RKO (cell line): ENCODE data around the gene FAM241B.

Source experiments
- DNase-seq: peaks from one replicate; pipeline ENCODE4 v3.0.0-alpha.2; 2016; ENCODE audit warnings: low spot score

FAM241B gene

DNA sequence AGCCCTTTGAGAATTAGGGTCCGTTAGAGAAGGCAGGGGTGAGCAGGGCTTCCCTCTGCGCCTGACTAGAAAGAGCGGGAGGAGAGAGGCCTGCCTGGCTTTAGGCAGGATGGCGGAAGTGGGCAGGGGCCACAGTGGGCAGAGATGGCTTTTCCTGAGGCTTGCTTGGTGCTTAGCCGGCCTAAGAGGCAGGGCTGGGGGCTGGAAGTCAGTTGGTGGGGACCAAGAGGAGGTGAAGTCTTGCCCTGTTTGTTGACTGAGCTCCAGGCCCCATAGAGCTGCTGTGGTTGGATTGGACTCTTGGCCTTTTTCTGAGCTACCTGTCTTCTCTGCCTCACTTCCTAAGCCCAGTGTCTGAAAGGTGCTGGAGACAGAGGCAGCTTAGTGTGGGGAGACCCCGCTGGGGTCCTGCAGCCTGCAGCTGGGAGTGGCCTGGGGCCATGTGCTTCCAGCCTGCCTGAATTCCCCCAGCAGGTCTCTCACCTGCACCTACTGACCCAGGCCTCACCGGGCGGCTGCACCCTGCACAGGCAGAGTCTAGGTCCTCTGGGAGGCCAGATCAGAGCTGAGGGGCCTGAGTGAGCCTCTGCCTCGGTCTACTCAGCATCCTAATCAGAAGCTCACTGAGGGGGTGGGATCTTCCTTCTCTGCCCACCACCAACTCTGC, 4.8 kb downstream of the FAM241B start:
- no peak for DNase-seq

GRCh38 chr10:69635428-69636272, 5.6 kb downstream of the FAM241B start:
- DNase-seq = no peak

DNA sequence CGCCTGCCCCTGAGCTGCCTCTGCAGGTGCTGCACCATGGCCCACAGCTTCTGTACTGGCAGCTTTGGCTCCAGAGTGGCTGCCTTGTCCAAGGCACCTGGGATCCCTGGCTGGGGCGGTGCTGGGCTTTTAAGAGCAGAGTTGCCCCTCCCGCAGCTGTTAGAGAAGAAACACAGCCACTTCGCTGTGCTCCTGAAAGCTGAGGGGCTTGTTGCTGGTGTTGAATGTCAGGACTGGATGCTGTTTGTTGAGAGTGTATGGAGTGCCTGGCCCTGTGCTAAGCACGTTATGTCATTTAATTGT, 6.2 kb downstream of the FAM241B start:
- no peak for DNase-seq

DNA sequence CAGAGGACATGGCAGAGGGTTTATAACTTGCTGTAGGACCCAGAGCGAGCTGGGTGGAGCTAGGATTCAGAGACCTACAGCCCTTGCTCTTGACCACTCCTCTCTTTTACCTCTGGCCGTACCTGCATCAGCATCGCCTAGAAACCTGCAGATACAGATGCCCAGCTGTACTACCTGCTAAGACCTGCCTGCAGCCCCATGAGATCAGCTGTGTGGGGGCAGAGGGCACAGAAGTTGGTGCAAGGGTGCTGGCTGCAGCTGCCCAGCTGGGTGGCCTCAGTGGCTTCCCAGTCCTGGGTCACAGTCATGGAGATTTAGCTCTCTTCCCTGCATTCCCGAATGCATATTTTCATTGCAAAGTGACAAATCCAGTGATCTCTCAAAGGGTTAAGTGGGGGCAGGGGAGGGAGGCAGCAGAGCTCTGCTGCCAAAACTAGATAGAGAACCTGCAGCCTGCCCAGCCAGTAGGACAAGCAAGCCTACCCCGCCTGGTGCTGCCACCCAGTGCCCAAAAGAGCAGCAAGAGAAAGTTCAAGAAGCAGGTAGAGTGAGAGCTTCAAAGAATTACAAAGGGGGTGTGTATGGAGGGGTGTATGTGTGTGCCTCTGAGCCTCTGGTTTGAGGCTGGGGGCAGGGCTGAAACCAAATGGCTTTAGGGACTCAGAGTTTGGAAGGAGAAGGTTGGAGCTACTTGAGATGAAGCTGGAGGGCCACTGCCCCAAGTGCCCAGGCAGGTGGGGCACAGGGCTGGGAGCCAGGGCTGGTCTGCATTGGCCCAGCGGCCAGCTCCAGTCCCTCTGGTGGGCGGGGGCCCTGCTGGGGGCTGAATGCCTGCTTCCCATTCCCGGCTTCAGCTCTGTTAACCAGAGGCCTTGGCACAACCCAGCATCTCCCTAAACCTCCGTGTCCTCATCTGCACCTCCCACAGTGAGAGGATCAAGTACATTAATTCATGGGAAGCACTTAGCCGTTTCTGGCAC, 6.9 kb downstream of the FAM241B start:
- DNase-seq = peak; percentile 33

DNA sequence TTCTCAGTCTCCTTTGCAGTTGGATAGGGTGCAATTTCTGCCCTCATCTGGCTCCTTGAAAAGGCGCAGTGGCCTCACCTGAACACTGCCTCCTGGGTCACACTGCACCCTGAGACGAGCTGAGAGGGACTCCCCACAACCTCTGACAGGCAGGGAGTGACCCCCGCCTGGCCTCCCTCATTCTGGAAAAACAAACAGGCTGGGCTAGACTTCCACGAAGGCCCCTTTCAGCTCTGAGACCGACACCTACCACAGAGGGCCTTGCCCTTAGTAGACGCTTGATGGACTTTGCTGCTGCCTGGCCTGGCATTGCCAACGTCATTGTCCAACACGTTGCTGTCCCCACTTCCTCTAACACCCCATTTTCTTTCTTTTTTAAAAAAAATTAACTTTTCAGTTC, 8.6 kb downstream of the FAM241B start:
- DNase-seq = no peak

DNA sequence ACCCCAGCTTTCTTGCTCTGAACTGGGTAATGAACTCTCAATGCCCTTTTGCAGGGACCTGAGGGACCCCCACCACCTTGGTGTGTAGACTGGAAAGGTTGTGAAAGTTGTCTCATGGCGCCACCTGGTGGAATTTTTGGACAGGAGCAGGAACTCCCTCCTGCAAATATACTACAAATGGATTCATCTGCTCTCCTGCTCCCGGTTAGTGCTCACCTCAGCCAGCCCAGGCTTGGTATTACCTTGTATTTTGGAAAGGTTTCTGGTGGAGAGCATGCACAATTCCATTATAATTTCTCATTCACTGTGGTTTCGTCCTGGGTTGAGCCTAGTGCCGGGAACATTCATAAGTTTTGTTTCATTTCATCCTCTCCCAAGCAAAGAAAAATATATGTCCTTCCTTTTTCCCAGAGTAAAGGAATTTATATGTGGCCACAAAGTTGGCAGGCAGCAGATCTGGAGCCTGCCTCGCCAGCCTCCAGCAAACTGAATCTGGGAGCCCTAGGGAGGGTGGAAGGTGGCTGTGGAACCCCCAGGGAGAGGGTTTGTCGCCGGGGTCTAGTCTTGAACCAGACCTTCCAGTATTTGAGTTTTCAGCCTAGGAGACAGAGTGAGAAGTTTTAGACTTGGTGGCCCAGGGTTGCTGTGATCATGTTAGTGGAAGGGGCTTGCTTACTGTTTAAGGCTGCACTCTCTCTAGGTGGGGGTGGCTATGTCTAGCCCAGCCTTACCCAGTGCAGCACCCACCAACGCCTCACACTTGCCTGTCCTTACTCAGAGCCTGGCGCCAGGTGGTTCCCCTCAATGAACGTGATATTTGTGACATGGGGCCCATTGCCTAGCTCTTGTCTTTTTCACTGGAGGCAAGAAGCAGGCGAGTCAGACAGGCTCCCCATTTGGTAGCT, 9.5 kb downstream of the FAM241B start:
- peak; percentile 60 for DNase-seq

GRCh38 chr10:69640196-69640980, 10.3 kb downstream of the FAM241B start:
- DNase-seq = peak; percentile 16

- DNase-seq = peak; percentile 20
These were observed 11.4 kb downstream of the FAM241B start for GRCh38 chr10:69641261-69641980.

DNA sequence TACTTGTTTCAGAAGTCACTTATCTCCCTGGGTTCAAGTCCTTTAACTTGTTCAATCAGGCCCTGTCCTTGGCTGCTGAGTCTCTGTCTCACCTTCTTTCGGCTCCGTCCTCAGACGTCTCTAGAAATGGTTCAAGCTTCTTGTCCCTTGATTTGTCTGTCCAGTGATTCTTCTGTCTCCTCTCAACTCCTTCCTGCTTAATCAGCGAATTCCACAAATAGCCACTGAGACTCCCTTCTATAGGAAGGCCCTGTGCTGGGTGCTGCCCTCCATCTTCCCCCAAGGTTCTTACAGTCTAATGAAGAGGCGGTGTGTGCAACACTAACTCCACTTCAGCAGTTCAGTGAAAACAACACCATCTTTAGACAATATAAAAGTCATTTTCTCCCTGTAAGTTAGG, 12.7 kb downstream of the FAM241B start:
- DNase-seq = no peak

- DNase-seq = no peak
These were observed 14.0 kb downstream of the FAM241B start for GRCh38 chr10:69643779-69644657.

DNA sequence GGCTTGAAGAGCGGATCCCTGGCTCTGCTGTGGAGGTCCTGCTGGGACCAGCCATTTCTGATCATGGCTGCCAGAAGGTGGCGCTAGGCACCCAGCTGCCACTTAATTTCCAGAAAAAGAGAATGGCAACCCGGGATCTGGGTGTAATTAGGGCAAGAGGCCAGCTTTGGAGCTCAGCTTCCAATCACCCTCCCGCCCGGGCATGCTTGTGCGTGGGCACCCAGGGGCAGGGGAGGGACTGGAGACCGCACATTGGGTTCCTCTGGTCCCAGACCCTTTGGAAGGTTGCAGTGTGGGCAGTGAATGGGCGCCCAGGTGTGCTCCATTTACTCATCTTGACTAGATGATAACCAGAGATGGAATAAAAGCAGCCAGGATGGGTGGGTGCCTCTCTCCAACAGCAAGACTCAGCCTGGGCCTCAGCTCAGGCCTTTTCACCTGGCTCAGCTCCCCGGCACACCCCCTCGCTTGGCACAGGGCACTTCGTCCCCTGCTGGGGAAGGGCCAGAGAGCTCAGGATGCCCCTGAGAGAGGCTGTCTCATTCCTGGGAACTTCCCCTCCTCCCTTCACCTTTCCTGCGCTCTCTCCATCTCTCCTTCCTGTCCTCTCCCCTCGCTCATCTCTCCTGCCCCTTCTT, 14.7 kb downstream of the FAM241B start:
- DNase-seq = peak; percentile 54

- no peak for DNase-seq
These were observed 15.5 kb downstream of the FAM241B start for GRCh38 chr10:69645296-69646184.

GRCh38 chr10:69646185-69647060, 16.4 kb downstream of the FAM241B start:
- no peak for DNase-seq

- DNase-seq = no peak
These were observed 17.1 kb downstream of the FAM241B start for GRCh38 chr10:69647126-69647525.

GRCh38 chr10:69647819-69648218, 17.8 kb downstream of the FAM241B start:
- no peak for DNase-seq

GRCh38 chr10:69648461-69648860, 18.4 kb downstream of the FAM241B start:
- DNase-seq = no peak
